HEK293 (cell line): ENCODE results near the gene IGFL2.

Source experiments
- CTCF ChIA-PET: fragments of 350-600 bp; formaldehyde crosslinking; extraction: SDS; loops from one replicate; lab custom pipeline; 2021; ENCODE audit warnings: antibody characterized with exemption; lab: Yijun Ruan, JAX
- POLR2A ChIA-PET: fragments of 300-600 bp; formaldehyde crosslinking; extraction: SDS; loops from one replicate; lab custom pipeline; 2020; ENCODE audit warnings: antibody characterized with exemption, inconsistent platforms; lab: Yijun Ruan, JAX
- H3K27ac ChIP-seq: fragments of 200-500 bp; sonication (Bioruptor generic); 2 replicates; pipeline ENCODE4 v1.5.1; 2014; ENCODE audit warnings: low read depth, low read length, control low read depth, inconsistent platforms; ENCODE audit errors: extremely low read depth
- H3K36me3 ChIP-seq, 2 experiments: fragments of 200-500 bp in 1 of 2; sonication (Bioruptor generic) in 1 of 2; 1 replicate in 1 of 2; 2 replicates in 1 of 2; pipeline ENCODE4 v1.5.1; 2014 to 2017; ENCODE audit warnings: inconsistent platforms in 2 of 2, low read length in 2 of 2; ENCODE audit not compliant: control insufficient read depth in 2 of 2, insufficient read depth in 1 of 2
- H3K4me1 ChIP-seq: fragments of 200-500 bp; sonication (Bioruptor generic); 2 replicates; pipeline ENCODE4 v1.5.1; 2014; ENCODE audit warnings: mild to moderate bottlenecking, low read length, inconsistent platforms; ENCODE audit not compliant: control insufficient read depth, insufficient read depth
- H3K4me3 ChIP-seq: 2 replicates; pipeline ENCODE4 v1.5.1; 2011; ENCODE audit warnings: low read depth, mild to moderate bottlenecking, control low read depth, low read length, moderate library complexity
- H3K9me3 ChIP-seq: fragments of 200-500 bp; sonication (Bioruptor generic); 2 replicates; pipeline ENCODE4 v1.5.1; 2014; ENCODE audit warnings: low read depth, low read length, inconsistent platforms; ENCODE audit not compliant: control insufficient read depth, insufficient read depth
- BCL11B ChIP-seq: fragments of 450-650 bp; formaldehyde crosslinking; IDR thresholded peaks from 2 replicates; pipeline ENCODE4 v1.5.1; 2016; ENCODE audit warnings: low read depth, missing biosample characterization, missing genetic modification characterization
- FEZF1 ChIP-seq: fragments of 450-650 bp; formaldehyde crosslinking; IDR thresholded peaks from 2 replicates; pipeline ENCODE4 v1.5.1; 2016; ENCODE audit warnings: missing biosample characterization, missing genetic modification characterization
- GLI4 ChIP-seq: fragments of 450-650 bp; formaldehyde crosslinking; IDR thresholded peaks from 2 replicates; pipeline ENCODE4 v1.5.1; 2016; ENCODE audit warnings: missing biosample characterization, missing genetic modification characterization
- HOXD13 ChIP-seq: sonication (generic); formaldehyde crosslinking; IDR thresholded peaks from 2 replicates; pipeline ENCODE4 v1.8.0; 2022; ENCODE audit warnings: missing genetic modification reagents, borderline replicate concordance
- KLF8 ChIP-seq: fragments of 450-650 bp; formaldehyde crosslinking; IDR thresholded peaks from 2 replicates; pipeline ENCODE4 v1.5.1; 2016; ENCODE audit warnings: missing biosample characterization, missing genetic modification characterization
- KLF9 ChIP-seq: fragments of 450-650 bp; formaldehyde crosslinking; IDR thresholded peaks from 2 replicates; pipeline ENCODE4 v1.5.1; 2016; ENCODE audit warnings: missing biosample characterization, missing genetic modification characterization, low read depth
- RBAK ChIP-seq: fragments of 450-650 bp; formaldehyde crosslinking; IDR thresholded peaks from 2 replicates; pipeline ENCODE4 v1.5.1; 2016; ENCODE audit warnings: missing biosample characterization, missing genetic modification characterization
- SCRT1 ChIP-seq: fragments of 450-650 bp; formaldehyde crosslinking; IDR thresholded peaks from 2 replicates; pipeline ENCODE4 v1.5.1; 2016; ENCODE audit warnings: missing biosample characterization, missing genetic modification characterization, borderline replicate concordance
- ZBTB17 ChIP-seq: fragments of 450-650 bp; formaldehyde crosslinking; IDR thresholded peaks from 2 replicates; pipeline ENCODE4 v1.5.1; 2016; ENCODE audit warnings: missing biosample characterization, missing genetic modification characterization
- ZNF140 ChIP-seq: fragments of 450-650 bp; formaldehyde crosslinking; IDR thresholded peaks from 2 replicates; pipeline ENCODE4 v1.5.1; 2016; ENCODE audit warnings: missing biosample characterization, missing genetic modification characterization
- ZNF169 ChIP-seq: fragments of 450-650 bp; formaldehyde crosslinking; IDR thresholded peaks from 2 replicates; pipeline ENCODE4 v1.5.1; 2016; ENCODE audit warnings: missing biosample characterization, missing genetic modification characterization
- ZNF174 ChIP-seq: fragments of 450-650 bp; formaldehyde crosslinking; IDR thresholded peaks from 2 replicates; pipeline ENCODE4 v1.5.0; 2017; ENCODE audit warnings: missing biosample characterization, mild to moderate bottlenecking, missing genetic modification characterization
- ZNF24 ChIP-seq: fragments of 450-650 bp; formaldehyde crosslinking; IDR thresholded peaks from 2 replicates; pipeline ENCODE4 v1.5.1; 2016; ENCODE audit warnings: missing biosample characterization, missing genetic modification characterization
- ZNF404 ChIP-seq: fragments of 450-650 bp; formaldehyde crosslinking; IDR thresholded peaks from 2 replicates; pipeline ENCODE4 v1.5.1; 2017; ENCODE audit warnings: missing biosample characterization, missing genetic modification characterization
- ZNF416 ChIP-seq: fragments of 450-650 bp; formaldehyde crosslinking; IDR thresholded peaks from 2 replicates; pipeline ENCODE4 v1.5.1; 2016; ENCODE audit warnings: missing biosample characterization, missing genetic modification characterization
- ZNF473 ChIP-seq: fragments of 450-650 bp; formaldehyde crosslinking; IDR thresholded peaks from 2 replicates; pipeline ENCODE4 v1.5.1; 2017; ENCODE audit warnings: missing biosample characterization, missing genetic modification characterization
- ZNF513 ChIP-seq: fragments of 450-650 bp; IDR thresholded peaks from 2 replicates; pipeline ENCODE4 v1.5.1; 2018; ENCODE audit warnings: missing biosample characterization, missing genetic modification characterization
- ZNF544 ChIP-seq: fragments of 450-650 bp; formaldehyde crosslinking; IDR thresholded peaks from 2 replicates; pipeline ENCODE4 v1.5.0; 2017; ENCODE audit warnings: missing biosample characterization, missing genetic modification characterization
- ZNF610 ChIP-seq: fragments of 450-650 bp; formaldehyde crosslinking; IDR thresholded peaks from 2 replicates; pipeline ENCODE4 v1.5.1; 2016; ENCODE audit warnings: missing biosample characterization, missing genetic modification characterization, borderline replicate concordance
- ZNF621 ChIP-seq: fragments of 450-650 bp; formaldehyde crosslinking; IDR thresholded peaks from 2 replicates; pipeline ENCODE4 v1.5.1; 2017; ENCODE audit warnings: missing biosample characterization, missing genetic modification characterization
- ZNF654 ChIP-seq: fragments of 450-650 bp; formaldehyde crosslinking; IDR thresholded peaks from 2 replicates; pipeline ENCODE4 v1.5.1; 2016; ENCODE audit warnings: low read depth, missing biosample characterization, missing genetic modification characterization
- ZNF660 ChIP-seq: fragments of 450-650 bp; IDR thresholded peaks from 2 replicates; pipeline ENCODE4 v1.5.1; 2018; ENCODE audit warnings: missing biosample characterization, mild to moderate bottlenecking, missing genetic modification characterization
- ZNF677 ChIP-seq: fragments of 450-650 bp; IDR thresholded peaks from 2 replicates; pipeline ENCODE4 v1.5.0; 2018; ENCODE audit warnings: missing biosample characterization, mild to moderate bottlenecking, missing genetic modification characterization, moderate library complexity
- ZNF785 ChIP-seq: fragments of 450-650 bp; formaldehyde crosslinking; IDR thresholded peaks from 2 replicates; pipeline ENCODE4 v1.5.1; 2016; ENCODE audit warnings: missing biosample characterization, missing genetic modification characterization
- ZNF791 ChIP-seq: fragments of 450-650 bp; formaldehyde crosslinking; IDR thresholded peaks from 2 replicates; pipeline ENCODE4 v1.5.1; 2016; ENCODE audit warnings: missing biosample characterization, missing genetic modification characterization
- ZNF843 ChIP-seq: fragments of 450-650 bp; formaldehyde crosslinking; IDR thresholded peaks from 2 replicates; pipeline ENCODE4 v1.5.1; 2016; ENCODE audit warnings: missing biosample characterization, missing genetic modification characterization
- TF ChIP-seq, protein P1 (sequence below): fragments of 450-650 bp; formaldehyde crosslinking; IDR thresholded peaks from 2 replicates; pipeline ENCODE4 v1.5.1; 2016; ENCODE audit warnings: missing biosample characterization, missing genetic modification characterization
- TF ChIP-seq, protein P2 (sequence below): fragments of 450-650 bp; formaldehyde crosslinking; IDR thresholded peaks from 2 replicates; pipeline ENCODE4 v1.5.1; 2017; ENCODE audit warnings: missing biosample characterization, missing genetic modification characterization
- TF ChIP-seq, protein P3 (sequence below): fragments of 450-650 bp; formaldehyde crosslinking; IDR thresholded peaks from 2 replicates; pipeline ENCODE4 v1.5.1; 2017; ENCODE audit warnings: missing biosample characterization, missing genetic modification characterization

The IGFL2 gene

DNA sequence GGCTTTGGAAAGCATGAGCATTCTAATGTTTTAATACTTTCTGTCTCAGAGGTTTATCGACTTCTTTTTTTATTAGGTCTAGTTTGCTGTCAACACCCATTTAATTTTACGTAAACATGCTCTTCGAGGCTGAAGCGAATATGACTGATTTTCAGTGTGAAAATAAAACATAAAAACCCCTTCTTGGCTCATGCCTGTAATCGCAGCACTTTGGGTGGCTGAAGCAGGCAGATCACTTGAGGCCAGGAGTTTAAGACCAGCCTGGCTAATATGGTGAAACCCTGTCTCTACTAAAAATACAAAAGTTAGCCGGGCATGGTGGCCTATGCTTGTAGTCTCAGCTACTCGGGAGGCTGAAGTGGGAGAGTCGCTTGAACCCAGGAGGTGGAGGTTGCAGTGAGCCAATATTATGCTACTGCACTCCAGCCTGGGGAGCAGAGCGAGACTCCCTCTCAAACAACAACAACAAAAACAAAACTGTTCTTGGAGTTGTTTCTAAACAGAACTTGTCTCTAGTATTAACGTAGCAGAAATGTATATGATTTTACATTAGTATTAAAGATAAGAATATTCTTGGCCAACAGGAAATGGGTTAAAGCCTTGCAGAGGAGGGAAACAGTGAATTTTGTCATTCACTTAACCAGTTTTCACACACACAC, 16.4 kb upstream of the IGFL2 start (continued):
- TF ChIP-seq ZNF169 (tag by site-specific recombination), result no peak
- TF ChIP-seq, protein P1, sequence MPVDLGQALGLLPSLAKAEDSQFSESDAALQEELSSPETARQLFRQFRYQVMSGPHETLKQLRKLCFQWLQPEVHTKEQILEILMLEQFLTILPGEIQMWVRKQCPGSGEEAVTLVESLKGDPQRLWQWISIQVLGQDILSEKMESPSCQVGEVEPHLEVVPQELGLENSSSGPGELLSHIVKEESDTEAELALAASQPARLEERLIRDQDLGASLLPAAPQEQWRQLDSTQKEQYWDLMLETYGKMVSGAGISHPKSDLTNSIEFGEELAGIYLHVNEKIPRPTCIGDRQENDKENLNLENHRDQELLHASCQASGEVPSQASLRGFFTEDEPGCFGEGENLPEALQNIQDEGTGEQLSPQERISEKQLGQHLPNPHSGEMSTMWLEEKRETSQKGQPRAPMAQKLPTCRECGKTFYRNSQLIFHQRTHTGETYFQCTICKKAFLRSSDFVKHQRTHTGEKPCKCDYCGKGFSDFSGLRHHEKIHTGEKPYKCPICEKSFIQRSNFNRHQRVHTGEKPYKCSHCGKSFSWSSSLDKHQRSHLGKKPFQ, result no peak
- TF ChIP-seq BCL11B (tag by site-specific recombination), result no peak
- TF ChIP-seq, protein P2, sequence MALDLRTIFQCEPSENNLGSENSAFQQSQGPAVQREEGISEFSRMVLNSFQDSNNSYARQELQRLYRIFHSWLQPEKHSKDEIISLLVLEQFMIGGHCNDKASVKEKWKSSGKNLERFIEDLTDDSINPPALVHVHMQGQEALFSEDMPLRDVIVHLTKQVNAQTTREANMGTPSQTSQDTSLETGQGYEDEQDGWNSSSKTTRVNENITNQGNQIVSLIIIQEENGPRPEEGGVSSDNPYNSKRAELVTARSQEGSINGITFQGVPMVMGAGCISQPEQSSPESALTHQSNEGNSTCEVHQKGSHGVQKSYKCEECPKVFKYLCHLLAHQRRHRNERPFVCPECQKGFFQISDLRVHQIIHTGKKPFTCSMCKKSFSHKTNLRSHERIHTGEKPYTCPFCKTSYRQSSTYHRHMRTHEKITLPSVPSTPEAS, result no peak
- no peak for TF ChIP-seq ZNF660 (tag by site-specific recombination)
- no peak for TF ChIP-seq ZNF843 (tag by site-specific recombination)
- TF ChIP-seq ZNF404 (tag by site-specific recombination), result no peak
- no peak for TF ChIP-seq FEZF1 (tag by site-specific recombination)
- TF ChIP-seq, protein P3, sequence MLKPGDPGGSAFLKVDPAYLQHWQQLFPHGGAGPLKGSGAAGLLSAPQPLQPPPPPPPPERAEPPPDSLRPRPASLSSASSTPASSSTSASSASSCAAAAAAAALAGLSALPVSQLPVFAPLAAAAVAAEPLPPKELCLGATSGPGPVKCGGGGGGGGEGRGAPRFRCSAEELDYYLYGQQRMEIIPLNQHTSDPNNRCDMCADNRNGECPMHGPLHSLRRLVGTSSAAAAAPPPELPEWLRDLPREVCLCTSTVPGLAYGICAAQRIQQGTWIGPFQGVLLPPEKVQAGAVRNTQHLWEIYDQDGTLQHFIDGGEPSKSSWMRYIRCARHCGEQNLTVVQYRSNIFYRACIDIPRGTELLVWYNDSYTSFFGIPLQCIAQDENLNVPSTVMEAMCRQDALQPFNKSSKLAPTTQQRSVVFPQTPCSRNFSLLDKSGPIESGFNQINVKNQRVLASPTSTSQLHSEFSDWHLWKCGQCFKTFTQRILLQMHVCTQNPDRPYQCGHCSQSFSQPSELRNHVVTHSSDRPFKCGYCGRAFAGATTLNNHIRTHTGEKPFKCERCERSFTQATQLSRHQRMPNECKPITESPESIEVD, result no peak
- TF ChIP-seq, all 188 proteins: peak for 0

DNA sequence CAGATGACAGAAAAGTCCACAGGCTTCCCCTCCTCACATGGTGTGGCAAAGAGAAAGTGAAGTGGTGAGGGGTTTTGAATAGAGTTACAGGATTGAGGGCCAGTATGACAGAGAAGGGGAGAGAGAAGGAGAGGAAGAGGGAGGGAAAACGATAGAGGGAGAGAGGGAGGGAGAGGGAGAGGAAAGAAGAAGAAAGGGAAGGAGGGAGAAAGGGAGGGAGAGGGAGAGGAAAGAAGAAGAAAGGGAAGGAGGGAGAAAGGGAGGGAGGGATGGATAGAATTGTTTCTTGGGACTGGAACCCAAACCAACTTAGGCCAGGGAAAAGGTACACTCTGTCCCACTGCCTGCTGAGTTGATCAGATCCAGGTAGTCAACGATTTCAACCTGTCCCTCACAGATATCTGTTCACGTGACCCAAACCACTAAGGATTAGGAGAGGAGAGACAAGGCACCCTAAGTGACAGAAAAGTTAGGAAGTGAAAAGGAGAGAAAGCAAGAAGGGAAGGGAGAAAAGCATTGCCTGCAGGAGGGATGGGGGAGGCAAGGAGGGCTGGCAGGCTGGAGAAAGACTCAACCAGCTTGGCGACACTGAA, 15.4 kb upstream of the IGFL2 start:
- Histone ChIP-seq H3K36me3 (no peaks in the 10 kb centered on the region), H3K4me1 (peaks cover 10% of the 10 kb centered on the region), H3K4me3 (no peak overlapping the region), H3K27ac (peak overlapping the region; percentile 96), H3K9me3 (no peaks in the 10 kb centered on the region; the same call in 1 of the 2 replicates)
- ChIA-PET POLR2A (interaction anchor here (1.1 to 1.5 kb wide), 2 partner anchors 17 to 79 kb away, joined by 3 read pairs; no protein-coding TSS in a partner anchor), CTCF (interaction anchor here (2.4 kb wide), 1 partner anchor 50 kb away, joined by 5 read pairs; no protein-coding TSS in a partner anchor)
- TF ChIP-seq ZNF416 (tag by site-specific recombination) (0 out of 2 replicates have a peak, but pooled peaks have one; percentile 55), KLF9 (tag by site-specific recombination) (0 out of 2 replicates have a peak, but pooled peaks have one; percentile 23), ZNF174 (tag by site-specific recombination) (no peak), RBAK (tag by site-specific recombination) (no peak), ZNF610 (no peak), ZNF544 (tag by site-specific recombination) (0 out of 2 replicates have a peak, but pooled peaks have one; percentile 57), KLF8 (tag by site-specific recombination) (no peak), ZNF843 (tag by site-specific recombination) (no peak), FEZF1 (tag by site-specific recombination) (no peak), ZNF677 (tag by site-specific recombination) (no peak), ZNF654 (tag by site-specific recombination) (no peak), ZNF621 (no peak), ZBTB17 (tag by site-specific recombination) (no peak), GLI4 (tag by site-specific recombination) (0 out of 2 replicates have a peak, but pooled peaks have one; percentile 47), SCRT1 (tag by site-specific recombination) (no peak), HOXD13 (CRISPR knock-in tag) (no peak), ZNF791 (tag by site-specific recombination) (peak; percentile 66; the same call in 1 of the 2 replicates), ZNF24 (tag by site-specific recombination) (no peak), ZNF473 (tag by site-specific recombination) (no peak), ZNF140 (tag by site-specific recombination) (no peak), ZNF785 (tag by site-specific recombination) (no peak), ZNF513 (tag by site-specific recombination) (no peak)
- TF ChIP-seq, protein P1, result no peak
